GM21515 (cell line): ENCODE data around the gene NME4.
A peak's percentile ranks its signal among the peaks of the same experiment; 100 is the strongest.
"Not testable (repeated sequence)": the region's sequence is repeated elsewhere in the genome, so short reads cannot be mapped to it uniquely, and the experiment has no call there.

Source experiments
- ATAC-seq: cut with Tn5 transposase; IDR thresholded peaks from one replicate; pipeline ENCODE4 v1.9.1; 2021; ENCODE audit not compliant: unreplicated experiment

NME4 gene

GRCh38 chr16:396199-396598 is 800 bp upstream of the NME4 start:
- no peak for ATAC-seq

DNA sequence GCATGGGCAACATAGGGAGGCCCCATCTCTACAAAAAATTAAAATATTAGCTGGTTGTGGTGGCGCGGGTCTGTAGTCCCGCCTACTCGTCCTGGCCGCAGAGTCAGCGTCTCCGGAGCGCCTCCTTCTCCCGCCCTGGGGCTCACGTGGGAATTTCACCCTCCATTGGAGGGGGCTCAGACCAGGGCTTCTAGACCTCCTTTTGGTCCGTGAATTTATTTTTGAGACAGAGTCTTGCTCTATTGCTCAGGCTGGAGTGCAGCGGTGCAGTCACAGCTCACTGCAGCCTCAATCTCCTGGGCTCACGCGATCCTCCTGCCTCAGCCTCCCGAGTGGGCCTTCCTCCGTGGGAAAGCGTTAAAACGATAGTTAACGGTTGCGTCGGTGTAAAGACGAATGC is 394 bp upstream of the NME4 start:
- no peak for ATAC-seq

- ATAC-seq, result no peak
These were observed 835 bp downstream of the NME4 start for GRCh38 chr16:397736-398332.

DNA sequence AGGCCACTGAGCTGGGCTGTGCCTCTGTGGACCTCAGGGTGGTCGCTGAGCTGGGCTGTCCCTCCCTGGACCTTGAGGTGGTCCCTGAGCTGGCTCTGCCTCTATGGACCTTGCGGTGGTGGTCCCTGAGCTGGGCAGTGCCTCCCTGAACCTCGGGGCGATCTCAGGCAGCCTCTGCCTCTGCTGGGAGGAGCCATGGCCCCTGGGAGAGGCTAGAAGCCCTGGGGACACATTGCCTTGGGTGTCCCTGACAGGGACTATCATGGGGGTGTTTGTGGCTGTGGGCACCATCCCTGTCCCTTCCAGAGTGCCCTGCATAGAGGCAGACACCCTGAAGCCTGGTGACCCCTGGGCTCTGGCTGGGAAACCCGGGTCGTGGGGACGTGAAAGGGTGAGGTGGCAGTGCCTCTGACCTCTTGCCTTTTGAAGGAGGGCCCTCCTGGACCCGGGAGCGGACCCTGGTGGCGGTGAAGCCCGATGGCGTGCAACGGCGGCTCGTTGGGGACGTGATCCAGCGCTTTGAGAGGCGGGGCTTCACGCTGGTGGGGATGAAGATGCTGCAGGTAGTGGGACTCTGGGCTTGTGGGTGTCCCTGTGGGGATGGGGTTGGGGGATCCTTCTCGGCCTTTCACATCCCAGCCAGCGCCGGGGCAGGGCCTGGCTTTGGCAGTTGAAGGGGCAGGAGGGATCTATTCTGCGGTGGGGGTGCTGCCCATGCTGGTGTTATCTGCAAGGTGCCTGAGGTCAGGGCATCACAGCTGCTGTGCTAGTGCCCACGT is 1.8 kb downstream of the NME4 start:
- ATAC-seq, result no peak

DNA sequence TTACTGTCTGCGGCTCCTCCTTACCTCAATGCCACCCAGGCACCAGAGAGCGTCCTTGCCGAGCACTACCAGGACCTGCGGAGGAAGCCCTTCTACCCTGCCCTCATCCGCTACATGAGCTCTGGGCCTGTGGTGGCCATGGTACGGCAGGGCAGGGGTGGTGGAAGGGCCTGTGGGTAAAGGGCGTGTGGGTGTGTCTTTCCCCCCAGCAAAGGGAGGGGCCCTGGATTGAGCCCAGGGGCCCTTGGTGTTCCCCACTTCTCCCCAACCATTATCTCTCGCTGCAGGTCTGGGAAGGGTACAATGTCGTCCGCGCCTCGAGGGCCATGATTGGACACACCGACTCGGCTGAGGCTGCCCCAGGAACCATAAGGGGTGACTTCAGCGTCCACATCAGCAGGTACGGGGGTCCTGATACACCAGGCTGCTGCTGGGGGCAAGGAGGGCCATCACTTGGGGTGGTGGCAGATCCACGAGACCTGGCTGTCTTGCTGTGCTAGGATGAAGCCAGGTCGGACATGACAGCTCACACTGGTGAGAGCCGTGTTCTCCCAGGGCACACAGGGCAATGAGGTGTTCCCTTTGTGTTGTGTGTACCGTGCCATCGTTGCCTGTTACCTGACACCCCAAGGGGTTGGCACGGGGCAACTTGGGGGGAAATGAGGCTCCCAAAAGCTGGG is 2.5 kb downstream of the NME4 start:
- ATAC-seq, result no peak

GRCh38 chr16:400061-400591 is 3.1 kb downstream of the NME4 start:
- no peak for ATAC-seq

DNA sequence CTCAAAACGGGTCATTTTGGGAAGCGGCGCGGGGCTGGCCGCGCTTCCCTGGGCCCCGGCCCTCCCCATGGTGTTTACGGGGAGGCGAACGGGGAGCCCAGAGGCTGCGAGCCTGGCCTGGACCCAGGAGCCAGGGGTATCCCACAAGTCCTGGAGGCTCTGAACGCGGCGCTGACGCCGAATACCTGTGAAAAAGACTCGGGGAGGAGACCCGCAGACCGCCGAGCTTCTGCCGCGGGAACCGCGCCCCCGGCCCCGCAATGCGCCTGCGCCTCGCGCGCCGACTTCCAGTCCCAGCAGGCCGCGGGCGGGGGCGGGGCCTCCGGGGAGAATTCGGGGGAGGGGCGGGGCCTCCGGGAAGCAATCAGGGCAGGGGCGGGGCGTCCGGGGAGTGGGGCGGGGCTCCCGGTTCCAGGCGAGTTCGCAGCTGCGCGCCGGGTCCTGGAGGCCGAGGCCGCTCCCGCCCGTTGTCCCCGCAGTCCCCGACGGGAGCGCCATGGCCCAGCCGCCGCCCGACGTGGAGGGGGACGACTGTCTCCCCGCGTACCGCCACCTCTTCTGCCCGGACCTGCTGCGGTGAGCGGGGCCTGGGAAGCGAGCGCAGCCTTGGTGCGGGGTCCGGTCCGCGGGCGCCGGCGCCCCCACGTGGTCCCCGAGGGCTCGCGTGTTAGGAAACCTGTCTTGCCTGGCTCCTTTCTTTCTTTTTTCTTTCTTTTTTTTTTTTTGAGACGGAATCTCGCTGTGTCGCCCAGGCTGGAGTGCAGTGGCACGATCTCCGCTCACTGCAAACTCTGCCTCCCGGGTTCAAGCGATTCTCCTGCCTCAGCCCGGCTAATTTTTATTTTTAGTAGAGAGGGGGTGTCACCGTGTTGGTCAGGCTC is 4.7 kb downstream of the NME4 start, which contains the start of gene DECR2:
DECR2 (plus strand) TSS at position 418 of the 881 bp plus-strand sequence; CDS start at position 497, 79 bp downstream.
- peak; percentile 44 for ATAC-seq

DNA sequence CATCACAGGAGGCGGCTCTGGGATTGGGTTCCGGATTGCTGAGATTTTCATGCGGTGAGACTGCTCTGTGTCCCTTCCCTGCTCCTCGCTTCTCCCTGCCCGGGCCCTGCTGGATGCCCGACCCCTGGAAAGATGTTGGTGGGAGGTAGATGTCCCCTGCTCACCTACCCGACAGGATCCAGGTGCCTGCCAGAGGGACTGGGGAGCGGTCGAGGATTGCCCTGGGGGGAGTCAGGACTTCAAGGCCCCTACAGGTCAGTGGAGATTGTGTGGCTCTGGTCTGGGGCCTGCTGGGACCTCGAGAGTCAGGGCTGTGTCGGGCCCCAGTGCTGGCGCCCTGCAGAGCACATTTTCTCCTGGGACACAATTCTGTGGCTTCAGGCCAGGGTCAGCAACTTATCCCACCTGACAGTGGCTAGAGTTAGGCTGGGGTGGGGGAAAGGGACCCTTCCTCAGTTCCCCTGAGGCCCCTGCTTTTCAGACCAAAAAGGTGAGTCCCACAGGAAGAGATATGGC is 8.0 kb downstream of the NME4 start:
- no peak for ATAC-seq

- no peak for ATAC-seq
These were observed 8.8 kb downstream of the NME4 start for GRCh38 chr16:405548-406506.

DNA sequence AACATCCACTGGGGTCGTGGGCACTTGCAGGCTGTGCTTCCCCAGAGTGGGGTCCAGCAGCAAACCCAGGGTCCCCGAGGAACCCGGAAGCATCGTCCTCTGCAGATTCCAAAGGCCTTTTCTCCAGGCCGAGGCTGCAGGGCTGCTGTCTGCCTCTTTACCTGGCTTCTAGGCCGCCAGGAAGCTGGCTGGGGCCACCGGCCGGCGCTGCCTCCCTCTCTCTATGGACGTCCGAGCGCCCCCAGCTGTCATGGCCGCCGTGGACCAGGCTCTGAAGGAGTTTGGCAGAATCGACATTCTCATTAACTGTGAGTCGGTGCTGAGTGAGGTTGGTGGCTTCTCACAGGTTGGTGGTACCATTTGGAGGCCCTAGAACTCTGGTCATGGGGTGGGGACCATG is 10.3 kb downstream of the NME4 start:
- no peak for ATAC-seq

DNA sequence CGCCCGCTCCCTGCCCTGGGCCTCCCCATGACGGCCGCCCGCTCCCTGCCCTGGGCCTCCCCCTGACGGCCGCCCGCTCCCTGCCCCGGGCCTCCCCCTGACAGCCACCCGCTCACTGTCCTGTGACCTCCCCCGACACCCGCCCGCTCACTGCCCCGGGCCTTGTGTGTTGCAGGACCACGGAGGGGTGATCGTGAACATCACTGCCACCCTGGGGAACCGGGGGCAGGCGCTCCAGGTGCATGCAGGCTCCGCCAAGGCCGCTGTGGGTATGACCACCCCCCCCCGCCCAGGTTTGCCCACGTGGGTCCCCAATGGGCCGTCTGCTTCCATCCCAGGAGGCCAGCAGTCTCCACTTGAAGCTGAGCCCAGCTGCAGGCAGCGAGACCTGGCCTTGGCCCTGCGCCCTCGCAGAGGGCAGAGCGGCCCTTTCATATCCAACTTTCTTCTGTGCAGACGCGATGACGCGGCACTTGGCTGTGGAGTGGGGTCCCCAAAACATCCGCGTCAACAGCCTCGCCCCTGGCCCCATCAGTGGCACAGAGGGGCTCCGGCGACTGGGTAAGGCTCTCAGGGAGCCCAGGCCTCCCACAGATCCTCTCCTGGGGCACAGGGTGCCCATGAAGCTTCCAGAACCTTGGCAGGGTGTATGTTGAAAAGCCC is 13.6 kb downstream of the NME4 start:
- ATAC-seq, result no peak

DNA sequence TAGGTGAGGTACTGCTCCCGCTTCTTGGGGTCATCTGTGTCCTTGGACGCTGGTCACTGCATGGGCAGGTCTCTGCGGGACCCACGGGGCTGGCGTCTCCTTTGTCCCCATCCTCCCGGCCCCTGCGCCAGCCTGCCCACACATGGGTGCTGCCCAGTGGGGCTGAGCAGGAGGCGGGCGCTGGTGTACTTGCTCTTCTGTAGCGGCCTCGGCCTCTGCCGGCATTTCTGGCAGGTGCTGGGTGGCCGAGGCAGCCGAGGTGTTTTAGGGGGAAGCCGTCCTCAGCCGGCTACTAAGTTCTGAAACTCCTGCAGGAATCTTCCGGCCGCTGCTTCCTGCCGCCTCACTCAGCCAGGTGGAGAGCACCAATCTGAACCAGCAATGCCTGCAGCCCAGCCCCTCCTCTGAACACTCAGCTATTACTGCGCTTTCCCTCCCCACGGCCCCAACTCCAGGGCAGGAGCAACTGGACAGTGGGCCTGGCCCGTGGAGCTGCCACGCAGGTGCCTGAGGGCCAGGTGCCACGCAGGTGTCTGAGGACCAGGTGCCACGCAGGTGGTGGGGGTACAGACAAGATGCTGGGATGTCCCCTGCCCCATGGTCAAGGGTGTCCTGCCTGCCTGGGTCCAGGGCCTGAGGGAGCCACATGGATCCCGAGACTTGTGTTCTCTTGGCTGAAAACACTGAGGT is 14.7 kb downstream of the NME4 start:
- no peak for ATAC-seq

- no peak for ATAC-seq
These were observed 17.6 kb downstream of the NME4 start for GRCh38 chr16:414395-415169.

DNA sequence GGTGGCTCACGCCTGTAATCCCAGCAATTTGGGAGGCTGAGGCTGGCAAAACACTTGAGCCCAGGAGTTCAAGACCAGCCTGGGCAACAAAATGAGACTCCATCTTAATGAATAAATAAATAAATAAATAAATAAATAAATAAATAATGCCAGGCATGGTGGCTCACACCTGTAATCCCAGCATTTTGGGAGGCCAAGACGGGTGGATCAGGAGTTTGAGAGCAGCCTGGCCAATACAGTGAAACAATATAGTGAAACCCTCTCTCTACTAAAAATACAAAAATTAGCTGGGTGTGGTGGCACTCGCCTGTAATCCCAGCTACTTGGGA is 18.1 kb downstream of the NME4 start:
- not testable (repeated sequence) for ATAC-seq

- ATAC-seq, result not testable (repeated sequence)
These were observed 25.2 kb downstream of the NME4 start for GRCh38 chr16:422179-422578.

DNA sequence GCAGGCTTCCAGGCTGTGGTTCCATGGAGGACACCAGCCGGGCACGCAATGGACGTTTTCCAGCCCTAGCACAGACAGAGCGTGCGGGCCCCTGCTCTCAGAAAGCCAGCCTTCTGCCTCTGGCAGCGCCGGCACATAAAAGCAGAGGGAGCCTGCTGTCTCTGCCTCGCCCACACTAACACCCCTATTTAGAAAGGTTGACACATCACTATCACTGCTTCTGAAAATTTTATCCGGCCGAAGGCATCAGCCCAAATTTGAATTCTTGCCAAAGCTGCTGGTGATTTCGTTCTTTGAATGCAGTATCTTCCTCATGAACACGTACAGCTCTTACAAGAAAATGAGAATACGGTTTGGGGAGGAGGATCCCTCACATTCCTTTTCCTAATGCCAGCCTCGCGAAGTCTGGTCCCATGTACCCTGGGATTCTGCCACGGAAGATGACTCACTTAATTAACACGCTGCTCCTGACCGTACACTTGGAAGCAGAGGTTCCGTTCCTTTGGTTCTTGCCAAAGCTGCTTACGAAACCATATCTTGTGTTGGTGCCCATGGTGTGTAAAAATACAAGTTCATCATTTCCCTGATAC is 27.1 kb downstream of the NME4 start:
- no peak for ATAC-seq

- ATAC-seq, result no peak
These were observed 27.7 kb downstream of the NME4 start for GRCh38 chr16:424623-425081.
